ENCODE measurements around the gene MAD1L1.

The MAD1L1 gene

GRCh38 chr7:1910081-1910685, 322.6 kb downstream of the MAD1L1 start:
- Histone ChIP-seq H3K27me3 (ENCODE audit: low read depth) (no peaks in the 10 kb centered on the region), H3K4me3 (no peak overlapping the region), H3K36me3 (replicated peaks) (no peaks in the 10 kb centered on the region), H3K4me1 (no peaks in the 10 kb centered on the region), H3K9me3 (no peaks in the 10 kb centered on the region)
- DNase-seq (ENCODE audit: low spot score in 2 of 2), result no peak
- in situ Hi-C loops (cut with MboI; ENCODE audit: low sequenced_read_pairs), result no loop called here

GRCh38 chr7:1909476-1909875, 323.3 kb downstream of the MAD1L1 start:
- Histone ChIP-seq H3K27me3 (ENCODE audit: low read depth) (no peaks in the 10 kb centered on the region), H3K4me3 (no peak overlapping the region), H3K36me3 (replicated peaks) (no peaks in the 10 kb centered on the region), H3K9me3 (no peaks in the 10 kb centered on the region), H3K4me1 (no peaks in the 10 kb centered on the region)
- no peak for DNase-seq (ENCODE audit: low spot score in 2 of 2)
- in situ Hi-C loops (cut with MboI; ENCODE audit: low sequenced_read_pairs), result no loop called here

GRCh38 chr7:1908823-1909420, 323.8 kb downstream of the MAD1L1 start:
- Histone ChIP-seq H3K4me3 (no peak overlapping the region), H3K4me1 (no peaks in the 10 kb centered on the region), H3K9me3 (no peaks in the 10 kb centered on the region), H3K36me3 (replicated peaks) (no peaks in the 10 kb centered on the region), H3K27me3 (ENCODE audit: low read depth) (no peaks in the 10 kb centered on the region)
- no peak for DNase-seq (ENCODE audit: low spot score in 2 of 2)
- in situ Hi-C loops (cut with MboI; ENCODE audit: low sequenced_read_pairs), result no loop called here

- Histone ChIP-seq H3K4me3 (no peak overlapping the region), H3K27me3 (ENCODE audit: low read depth) (no peaks in the 10 kb centered on the region), H3K36me3 (replicated peaks) (no peaks in the 10 kb centered on the region), H3K4me1 (no peaks in the 10 kb centered on the region), H3K9me3 (no peaks in the 10 kb centered on the region)
- DNase-seq (ENCODE audit: low spot score in 2 of 2), result no peak
- in situ Hi-C loops (cut with MboI; ENCODE audit: low sequenced_read_pairs), result no loop called here
These were observed 324.9 kb downstream of the MAD1L1 start for GRCh38 chr7:1907751-1908365.

- Histone ChIP-seq H3K9me3 (no peaks in the 10 kb centered on the region), H3K4me1 (no peaks in the 10 kb centered on the region), H3K27me3 (ENCODE audit: low read depth) (no peaks in the 10 kb centered on the region), H3K4me3 (no peak overlapping the region), H3K36me3 (replicated peaks) (no peaks in the 10 kb centered on the region)
- in situ Hi-C loops (cut with MboI; ENCODE audit: low sequenced_read_pairs), result no loop called here
- DNase-seq (ENCODE audit: low spot score in 2 of 2), result no peak
These were observed 325.6 kb downstream of the MAD1L1 start for GRCh38 chr7:1906988-1907745.

GRCh38 chr7:1906087-1906830, 326.5 kb downstream of the MAD1L1 start:
- in situ Hi-C loops (cut with MboI; ENCODE audit: low sequenced_read_pairs), result no loop called here
- no peaks in the 10 kb centered on the region for H3K4me1 ChIP-seq
- no peaks in the 10 kb centered on the region for H3K9me3 ChIP-seq
- H3K4me3 ChIP-seq, result no peak overlapping the region
- DNase-seq (ENCODE audit: low spot score in 2 of 2), result no peak
- no peaks in the 10 kb centered on the region for H3K27me3 ChIP-seq (ENCODE audit: low read depth)
- H3K36me3 ChIP-seq (replicated peaks), result no peaks in the 10 kb centered on the region

- Histone ChIP-seq H3K4me1 (no peaks in the 10 kb centered on the region), H3K9me3 (no peaks in the 10 kb centered on the region), H3K4me3 (no peak overlapping the region), H3K36me3 (replicated peaks) (no peaks in the 10 kb centered on the region), H3K27me3 (ENCODE audit: low read depth) (no peaks in the 10 kb centered on the region)
- no peak for DNase-seq (ENCODE audit: low spot score in 2 of 2)
- in situ Hi-C loops (cut with MboI; ENCODE audit: low sequenced_read_pairs), result no loop called here
These were observed 330.4 kb downstream of the MAD1L1 start for GRCh38 chr7:1902231-1902855.

GRCh38 chr7:1901431-1902210, 331.1 kb downstream of the MAD1L1 start:
- in situ Hi-C loops (cut with MboI; ENCODE audit: low sequenced_read_pairs), result no loop called here
- no peak for DNase-seq (ENCODE audit: low spot score in 2 of 2)
- Histone ChIP-seq H3K4me1 (no peaks in the 10 kb centered on the region), H3K9me3 (no peaks in the 10 kb centered on the region), H3K27me3 (ENCODE audit: low read depth) (no peaks in the 10 kb centered on the region), H3K4me3 (no peak overlapping the region), H3K36me3 (replicated peaks) (no peaks in the 10 kb centered on the region)

GRCh38 chr7:1900847-1901246, 331.9 kb downstream of the MAD1L1 start:
- Histone ChIP-seq H3K9me3 (no peaks in the 10 kb centered on the region), H3K4me1 (no peaks in the 10 kb centered on the region), H3K27me3 (ENCODE audit: low read depth) (no peaks in the 10 kb centered on the region), H3K4me3 (no peak overlapping the region), H3K36me3 (replicated peaks) (no peaks in the 10 kb centered on the region)
- no peak for DNase-seq (ENCODE audit: low spot score in 2 of 2)
- in situ Hi-C loops (cut with MboI; ENCODE audit: low sequenced_read_pairs), result no loop called here

- H3K4me1 ChIP-seq, result no peaks in the 10 kb centered on the region
- H3K4me3 ChIP-seq, result no peak overlapping the region
- no peaks in the 10 kb centered on the region for H3K9me3 ChIP-seq
- DNase-seq (ENCODE audit: low spot score in 2 of 2), result no peak
- no peaks in the 10 kb centered on the region for H3K27me3 ChIP-seq (ENCODE audit: low read depth)
- no peaks in the 10 kb centered on the region for H3K36me3 ChIP-seq (replicated peaks)
- in situ Hi-C loops (cut with MboI; ENCODE audit: low sequenced_read_pairs), result no loop called here
These were observed 332.6 kb downstream of the MAD1L1 start for GRCh38 chr7:1899951-1900762.

GRCh38 chr7:1899196-1899595, 333.5 kb downstream of the MAD1L1 start:
- in situ Hi-C loops (cut with MboI; ENCODE audit: low sequenced_read_pairs), result no loop called here
- no peak for DNase-seq (ENCODE audit: low spot score in 2 of 2)
- Histone ChIP-seq H3K36me3 (replicated peaks) (no peaks in the 10 kb centered on the region), H3K27me3 (ENCODE audit: low read depth) (no peaks in the 10 kb centered on the region), H3K4me1 (no peaks in the 10 kb centered on the region), H3K4me3 (no peak overlapping the region), H3K9me3 (no peaks in the 10 kb centered on the region)

- no peak for DNase-seq (ENCODE audit: low spot score in 2 of 2)
- in situ Hi-C loops (cut with MboI; ENCODE audit: low sequenced_read_pairs), result no loop called here
- H3K4me3 ChIP-seq, result no peak overlapping the region
- H3K27me3 ChIP-seq (ENCODE audit: low read depth), result no peaks in the 10 kb centered on the region
- no peaks in the 10 kb centered on the region for H3K9me3 ChIP-seq
- H3K36me3 ChIP-seq (replicated peaks), result no peaks in the 10 kb centered on the region
- no peaks in the 10 kb centered on the region for H3K4me1 ChIP-seq
These were observed 334.0 kb downstream of the MAD1L1 start for GRCh38 chr7:1898628-1899185.
